GM19240 (cell line): ENCODE measurements around the gene PTPN9.
"Not testable (repeated sequence)": the region's sequence is repeated elsewhere in the genome, so short reads cannot be mapped to it uniquely, and the experiment has no call there.

Source experiments
- DNase-seq: peaks from one replicate; pipeline ENCODE4 v3.0.0; 2011; ENCODE audit warnings: low spot score; ENCODE audit not compliant: insufficient read length

Gene PTPN9

GRCh38 chr15:75578948-75579920, at the start of gene PTPN9:
TSS of gene PTPN9 (minus strand) at chr15:75579315. CDS start at chr15:75578776, 539 bp downstream.
- peak; percentile 38 for DNase-seq

GRCh38 chr15:75625542-75626347, 46.6 kb upstream of the PTPN9 start, which contains the start of gene SNUPN:
TSS of gene SNUPN (minus strand) at chr15:75625725. CDS start at chr15:75621051, 4,674 bp downstream.
- peak; percentile 97 for DNase-seq

GRCh38 chr15:75622505-75622904, 43.4 kb upstream of the PTPN9 start:
- no peak for DNase-seq

GRCh38 chr15:75620841-75621391, 41.8 kb upstream of the PTPN9 start:
- no peak for DNase-seq

- no peak for DNase-seq
Measured at GRCh38 chr15:75620058-75620820, 41.1 kb upstream of the PTPN9 start.

- DNase-seq: no peak
Measured at GRCh38 chr15:75616766-75617165, 37.7 kb upstream of the PTPN9 start.

GRCh38 chr15:75606711-75607699, 27.9 kb upstream of the PTPN9 start:
- DNase-seq: no peak

GRCh38 chr15:75606026-75606425, 26.9 kb upstream of the PTPN9 start:
- no peak for DNase-seq

GRCh38 chr15:75599401-75599800, 20.3 kb upstream of the PTPN9 start:
- no peak for DNase-seq

GRCh38 chr15:75598361-75598760, 19.2 kb upstream of the PTPN9 start:
- no peak for DNase-seq

GRCh38 chr15:75597667-75598341, 18.7 kb upstream of the PTPN9 start:
- no peak for DNase-seq

- DNase-seq: no peak
Measured at GRCh38 chr15:75596703-75597345, 17.7 kb upstream of the PTPN9 start.

- no peak for DNase-seq
Measured at GRCh38 chr15:75594276-75594675, 15.2 kb upstream of the PTPN9 start.

- no peak for DNase-seq
Measured at GRCh38 chr15:75591655-75592364, 12.7 kb upstream of the PTPN9 start.

GRCh38 chr15:75590239-75590638, 11.1 kb upstream of the PTPN9 start:
- DNase-seq: no peak

GRCh38 chr15:75589071-75589470, 10.0 kb upstream of the PTPN9 start:
- no peak for DNase-seq

GRCh38 chr15:75586422-75586821, 7.3 kb upstream of the PTPN9 start:
- not testable (repeated sequence) for DNase-seq

- no peak for DNase-seq
Measured at GRCh38 chr15:75584121-75584520, 5.0 kb upstream of the PTPN9 start.
